H1 (cell line): Measurements from ENCODE around the gene CIAO3. TPM values are rescaled to one million over a fixed set of nuclear protein-coding genes. Genes with fewer than 3 reads are reported as not detected.
A peak's percentile ranks its signal among the peaks of the same experiment; 100 is the strongest.

Source experiments
- CTCF ChIA-PET: fragments of 300-600 bp; sonication (Branson Sonifier 250); formaldehyde crosslinking; loops from one replicate; lab custom pipeline; 2021; ENCODE audit not compliant: partially characterized antibody; lab: Charles Lee
- POLR2A ChIA-PET: fragments of 300-600 bp; sonication (Branson Sonifier 250); formaldehyde crosslinking; loops from one replicate; lab custom pipeline; 2021; ENCODE audit warnings: inconsistent platforms; ENCODE audit not compliant: partially characterized antibody; lab: Charles Lee
- DNase-seq, 2 experiments: peaks; one replicate each; pipeline versions ENCODE4 v3.0.0 to v3.0.0-alpha.2; 2010 to 2022; ENCODE audit warnings: low spot score in 2 of 2, low read depth in 1 of 2, mixed read lengths in 1 of 2
- FAIRE-seq: peaks from 2 replicates; lab custom pipeline; 2011; peaks lifted over from hg19 to GRCh38; lab: Jason Lieb, UNC
- H2AFZ ChIP-seq: 2 replicates; pipeline ENCODE4 v1.8.1; 2012; ENCODE audit warnings: low read length, inconsistent platforms
- H2AK5ac ChIP-seq: 2 replicates; pipeline ENCODE4 v1.6.1; 2013; ENCODE audit warnings: low read depth, low read length
- H2BK120ac ChIP-seq: replicated peaks from 2 replicates; pipeline ENCODE3; 2013; ENCODE audit warnings: low read depth, low read length, inconsistent platforms
- H2BK12ac ChIP-seq: 2 replicates; pipeline ENCODE4 v1.6.1; 2013; ENCODE audit warnings: low read depth, low read length
- H2BK15ac ChIP-seq: 2 replicates; pipeline ENCODE4 v1.6.1; 2013; ENCODE audit warnings: low read length
- H2BK20ac ChIP-seq: 2 replicates; pipeline ENCODE4 v1.6.1; 2013; ENCODE audit warnings: low read length
- H2BK5ac ChIP-seq: 2 replicates; pipeline ENCODE4 v1.6.1; 2013; ENCODE audit warnings: low read depth, low read length
- H3K14ac ChIP-seq: 2 replicates; pipeline ENCODE4 v1.6.1; 2013; ENCODE audit warnings: inconsistent platforms; ENCODE audit not compliant: insufficient read length
- H3K18ac ChIP-seq: 2 replicates; pipeline ENCODE4 v1.6.1; 2013; ENCODE audit warnings: low read length; ENCODE audit errors: extremely low read depth
- H3K23ac ChIP-seq: 2 replicates; pipeline ENCODE4 v1.6.1; 2013; ENCODE audit warnings: inconsistent platforms; ENCODE audit not compliant: insufficient read length
- H3K23me2 ChIP-seq: 2 replicates; pipeline ENCODE4 v1.6.1; 2013; ENCODE audit warnings: low read depth, low read length
- H3K27ac ChIP-seq: 2 replicates; pipeline ENCODE4 v1.6.1; 2011; ENCODE audit warnings: low read depth, low read length, inconsistent platforms
- H3K27me3 ChIP-seq, 4 experiments: replicated peaks in 1 of 4; 1 replicate in 1 of 4; 2 replicates in 3 of 4; pipeline versions ENCODE4 v1.6.1 to v1.8.1; 2011 to 2013; ENCODE audit warnings: low read length in 3 of 4, mild to moderate bottlenecking in 3 of 4, inconsistent platforms in 2 of 4, mixed read lengths in 2 of 4, moderate library complexity in 1 of 4; ENCODE audit not compliant: control insufficient read depth in 3 of 4, insufficient read depth in 3 of 4; ENCODE audit errors: extremely low read depth in 1 of 4
- H3K36me3 ChIP-seq, 4 experiments: 2 replicates each; pipeline versions ENCODE4 v1.6.1 to v1.8.1; 2011 to 2013; ENCODE audit warnings: mild to moderate bottlenecking in 4 of 4, low read length in 3 of 4, moderate library complexity in 2 of 4, control low read depth in 1 of 4, inconsistent platforms in 1 of 4; ENCODE audit not compliant: insufficient read depth in 4 of 4, control insufficient read depth in 2 of 4
- H3K4ac ChIP-seq: replicated peaks from 2 replicates; pipeline ENCODE3; 2013; ENCODE audit warnings: low read length, low read depth, mixed read lengths, inconsistent platforms; ENCODE audit not compliant: insufficient read length
- H3K4me1 ChIP-seq, 4 experiments: replicated peaks in 1 of 4; 1 replicate in 1 of 4; 2 replicates in 3 of 4; pipeline versions ENCODE4 v1.6.1 to v1.8.1; 2011 to 2013; ENCODE audit warnings: low read length in 3 of 4, inconsistent platforms in 2 of 4, mixed read lengths in 1 of 4; ENCODE audit not compliant: insufficient read depth in 4 of 4, control insufficient read depth in 3 of 4
- H3K4me2 ChIP-seq, 2 experiments: 2 replicates each; pipeline versions ENCODE4 v1.6.1 to v1.8.1; 2011 to 2013; ENCODE audit warnings: low read depth in 2 of 2, low read length in 2 of 2, control low read depth in 1 of 2, inconsistent platforms in 1 of 2, mild to moderate bottlenecking in 1 of 2; ENCODE audit not compliant: insufficient read depth in 1 of 2
- H3K4me3 ChIP-seq, 4 experiments: fragments of 200-600, 300-600 bp in 1 of 4; sonication (generic), shearing (Covaris generic), sonication (Bioruptor Twin) in 1 of 4; 2 replicates each; pipeline versions ENCODE4 v1.5.1 to v1.8.1; 2011 to 2016; ENCODE audit warnings: low read length in 4 of 4, low read depth in 3 of 4, control low read depth in 2 of 4, inconsistent platforms in 2 of 4, mild to moderate bottlenecking in 2 of 4, mixed read lengths in 1 of 4, moderate library complexity in 1 of 4; ENCODE audit not compliant: insufficient read depth in 2 of 4; ENCODE audit errors: extremely low read depth in 1 of 4
- H3K56ac ChIP-seq: replicated peaks from 2 replicates; pipeline ENCODE3; 2013; ENCODE audit warnings: low read depth, mild to moderate bottlenecking, mixed read lengths, low read length, inconsistent platforms; ENCODE audit not compliant: insufficient read length
- H3K79me1 ChIP-seq: 2 replicates; pipeline ENCODE4 v1.6.1; 2013; ENCODE audit warnings: low read depth, low read length, control low read depth
- H3K79me2 ChIP-seq, 2 experiments: 2 replicates each; pipeline versions ENCODE4 v1.6.1 to v1.8.1; 2012 to 2013; ENCODE audit warnings: low read length in 2 of 2, mild to moderate bottlenecking in 2 of 2, inconsistent platforms in 1 of 2; ENCODE audit not compliant: insufficient read depth in 2 of 2, control insufficient read depth in 1 of 2
- H3K9ac ChIP-seq, 4 experiments: replicated peaks in 1 of 4; 1 replicate in 1 of 4; 2 replicates in 3 of 4; pipeline versions ENCODE4 v1.6.1 to v1.8.1; 2011 to 2013; ENCODE audit warnings: low read depth in 3 of 4, low read length in 3 of 4, control low read depth in 2 of 4, mild to moderate bottlenecking in 2 of 4, moderate library complexity in 2 of 4, inconsistent platforms in 1 of 4; ENCODE audit errors: extremely low read depth in 1 of 4
- H3K9me3 ChIP-seq, 2 experiments: 2 replicates each; pipeline versions ENCODE4 v1.6.1 to v1.8.1; 2012 to 2013; ENCODE audit warnings: mild to moderate bottlenecking in 2 of 2, moderate library complexity in 2 of 2, control low read depth in 1 of 2, inconsistent platforms in 1 of 2, low read depth in 1 of 2, low read length in 1 of 2, mixed read lengths in 1 of 2; ENCODE audit not compliant: insufficient read depth in 2 of 2
- H4K20me1 ChIP-seq, 2 experiments: replicated peaks in 1 of 2; 2 replicates each; pipeline versions ENCODE3 to v1.8.1; 2011 to 2013; ENCODE audit warnings: inconsistent platforms in 2 of 2, low read length in 2 of 2, mild to moderate bottlenecking in 1 of 2; ENCODE audit not compliant: insufficient read depth in 2 of 2, control insufficient read depth in 1 of 2
- H4K5ac ChIP-seq: 2 replicates; pipeline ENCODE4 v1.6.1; 2013; ENCODE audit warnings: low read length, low read depth, mixed read lengths, inconsistent platforms; ENCODE audit not compliant: insufficient read length
- H4K8ac ChIP-seq: 2 replicates; pipeline ENCODE4 v1.8.0; 2013; ENCODE audit warnings: mild to moderate bottlenecking, moderate library complexity, low read length, inconsistent platforms; ENCODE audit not compliant: insufficient read depth; ENCODE audit errors: extremely low read depth
- H4K91ac ChIP-seq: replicated peaks from 2 replicates; pipeline ENCODE3; 2013; ENCODE audit warnings: low read length, mixed read lengths, inconsistent platforms; ENCODE audit not compliant: insufficient read length
- SUZ12 ChIP-seq: fragments of 200-600 bp; sonication (generic); IDR thresholded peaks from 2 replicates; pipeline ENCODE4 v1.6.1; 2012; ENCODE audit warnings: mild to moderate bottlenecking, inconsistent platforms, low read length, moderate library complexity, mixed read lengths
- TBP ChIP-seq: IDR thresholded peaks from 2 replicates; pipeline ENCODE4 v1.6.1; 2011; ENCODE audit warnings: low read depth, low read length, improper control_type of control experiment
- WGBS, 2 experiments: shearing (Covaris generic) in 1 of 2; methylation state at CpG; one replicate each; pipeline versions ENCODE4 v1.1.6 to v1.1.7; 2013 to 2015; ENCODE audit warnings: low lambda C conversion rate in 2 of 2, mixed read lengths in 2 of 2, inconsistent platforms in 1 of 2, low coverage in 1 of 2, missing lambda C conversion rate in 1 of 2; ENCODE audit not compliant: insufficient replicate concordance in 2 of 2, insufficient coverage in 1 of 2, insufficient read length in 1 of 2; ENCODE audit errors: extremely low coverage in 1 of 2, missing lambda C conversion rate in 1 of 2; 5-methylcytosine and 5-hydroxymethylcytosine counted together
- polyA plus RNA-seq, 7 experiments: library from polyadenylated mRNA; depleted of rRNA in 3 of 7; stranded (reverse) in 5 of 7; unstranded in 2 of 7; fragments of >200 nt in 5 of 7; fragments of 200-250 nt in 2 of 7; gene quantifications; 1 replicate in 5 of 7; 2 replicates in 1 of 7; 4 replicates in 1 of 7; pipeline versions ENCODE4 v1.2.1 to v1.2.3, GENCODE V29; 2011 to 2013; ENCODE audit warnings: missing spikeins in 2 of 7, mixed read lengths in 2 of 7
- total RNA-seq: library from RNA; stranded (reverse); fragmentation: NEBNext Ultra II Directional; extraction: Animal tissue kit (Norgen Biotek cat#: 25700); gene quantifications from 2 replicates; pipeline ENCODE4 v1.2.1, GENCODE V29; 2021

CIAO3 gene
- total and polyA plus RNA-seq, 2 of the 8 experiments (the other 6 are each of a cell fraction or from before 2014, with no cell fraction given) = 20.0 to 20.4 TPM

GRCh38 chr16:721765-722540 lies 18.8 kb downstream of the CIAO3 start:
- 95% methylated on average over 43 of the region's 51 CpGs; no CpG with 5 or more reads in 1 of the 2 experiments for WGBS, 2 experiments
- DNase-seq = no peak
- no peak overlapping the region for H4K91ac ChIP-seq
- POLR2A ChIA-PET = interaction anchor here (0.6 to 23.0 kb wide), 28 partner anchors 5 to 610 kb away, joined by 3 to 353 read pairs (median 5); partner anchors contain the start of genes ANTKMT, CCDC78, CHTF18 and GNG13
- H3K36me3 ChIP-seq = peaks cover 0 to 6% (median 0%) of the 10 kb centered on the region in 4 experiments; a peak in 1 of 8 replicates
- no peak overlapping the region for H2AFZ ChIP-seq
- no peak overlapping the region for H3K56ac ChIP-seq
- peak overlapping the region; percentile 69 for H3K4ac ChIP-seq
- H3K18ac ChIP-seq = no peak overlapping the region; the same call in none of the 2 replicates
- peak overlapping the region; percentile 57; the same call in 1 of the 2 replicates for H4K8ac ChIP-seq
- FAIRE-seq = no peak
- H3K27me3 ChIP-seq = peaks cover 0 to 20% (median 4%) of the 10 kb centered on the region in 4 experiments; a peak in 4 of 7 replicates
- no peak overlapping the region for H2BK20ac ChIP-seq
- no peak overlapping the region for H4K5ac ChIP-seq
- no peak overlapping the region for H3K14ac ChIP-seq
- H2BK12ac ChIP-seq = no peak overlapping the region
- H2BK5ac ChIP-seq = no peak overlapping the region; the same call in none of the 2 replicates
- no peak overlapping the region for H3K23ac ChIP-seq
- H3K79me1 ChIP-seq = no peaks in the 10 kb centered on the region
- H3K9ac ChIP-seq = no peak overlapping the region
- H3K79me2 ChIP-seq = no peaks in the 10 kb centered on the region
- H3K9me3 ChIP-seq = no peaks in the 10 kb centered on the region; a peak in 1 of 4 replicates
- no peak overlapping the region for H2BK120ac ChIP-seq
- peak overlapping the region in 1 of 2 experiments; percentile 83; a peak in 1 of 4 replicates for H3K4me2 ChIP-seq
- no peak overlapping the region for H2AK5ac ChIP-seq
- no peak overlapping the region for H2BK15ac ChIP-seq
- peaks cover 0 to 20% (median 15%) of the 10 kb centered on the region in 4 experiments; a peak in 5 of 7 replicates for H3K4me1 ChIP-seq
- CTCF ChIA-PET = interaction anchor here (1.1 to 35.8 kb wide), 4 partner anchors 5 to 63 kb away, joined by 3 to 977 read pairs (median 700); partner anchors contain the start of genes ANTKMT, CCDC78, CHTF18 and CIAO3
- H3K4me3 ChIP-seq = peak overlapping the region in 1 of 4 experiments; percentile 77; a peak in 2 of 8 replicates
- H3K27ac ChIP-seq = no peak overlapping the region
- peaks cover 4 to 20% of the 10 kb centered on the region in 2 experiments for H4K20me1 ChIP-seq
- H3K23me2 ChIP-seq = peaks cover 14% of the 10 kb centered on the region; the same call in 1 of the 2 replicates
- no peak for TF ChIP-seq TBP
- TF ChIP-seq SUZ12 = no peak
